Measurements from ENCODE around the gene CTSH. TPM values are rescaled to one million over a fixed set of nuclear protein-coding genes. Genes with fewer than 3 reads are reported as not detected.
"Not testable (repeated sequence)": the region's sequence is repeated elsewhere in the genome, so short reads cannot be mapped to it uniquely, and the experiment has no call there.

The CTSH gene
- total RNA-seq, 1 experiment from 2014 or later: 146 TPM

DNA sequence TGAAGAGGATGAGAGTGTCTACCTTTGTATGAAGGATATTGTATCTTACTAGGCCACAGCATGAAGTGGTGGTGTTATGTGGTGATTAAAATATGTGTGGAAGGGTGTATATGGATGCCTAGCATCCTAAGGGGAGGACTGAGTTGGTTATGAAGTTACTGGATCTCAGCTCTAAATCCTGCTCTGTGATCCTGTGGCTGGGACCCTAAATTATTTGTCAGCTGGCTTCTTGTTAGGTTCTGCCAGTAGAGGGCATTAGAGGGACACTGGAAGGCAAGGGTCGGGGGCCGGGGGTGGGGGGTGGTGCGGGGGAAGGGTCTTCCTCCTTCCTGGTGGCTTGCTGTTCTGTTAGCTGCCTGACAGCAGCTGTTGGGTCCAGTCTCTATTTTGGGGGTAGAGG, 37.3 kb downstream of the CTSH start:
- no peaks in the 10 kb centered on the region for H4K20me1 ChIP-seq (ENCODE audit: low read length)
- H3K36me3 ChIP-seq (ENCODE audit: low read depth, low read length): peaks cover 20% of the 10 kb centered on the region
- TF ChIP-seq EZH2 (IDR thresholded peaks at IDR 0.05; ENCODE audit: low read length, unreplicated experiment): no peak
- no peak for TF ChIP-seq EZH2phosphoT487 (IDR thresholded peaks at IDR 0.05; ENCODE audit: borderline replicate concordance, low read length)
- TF ChIP-seq, protein P1, sequence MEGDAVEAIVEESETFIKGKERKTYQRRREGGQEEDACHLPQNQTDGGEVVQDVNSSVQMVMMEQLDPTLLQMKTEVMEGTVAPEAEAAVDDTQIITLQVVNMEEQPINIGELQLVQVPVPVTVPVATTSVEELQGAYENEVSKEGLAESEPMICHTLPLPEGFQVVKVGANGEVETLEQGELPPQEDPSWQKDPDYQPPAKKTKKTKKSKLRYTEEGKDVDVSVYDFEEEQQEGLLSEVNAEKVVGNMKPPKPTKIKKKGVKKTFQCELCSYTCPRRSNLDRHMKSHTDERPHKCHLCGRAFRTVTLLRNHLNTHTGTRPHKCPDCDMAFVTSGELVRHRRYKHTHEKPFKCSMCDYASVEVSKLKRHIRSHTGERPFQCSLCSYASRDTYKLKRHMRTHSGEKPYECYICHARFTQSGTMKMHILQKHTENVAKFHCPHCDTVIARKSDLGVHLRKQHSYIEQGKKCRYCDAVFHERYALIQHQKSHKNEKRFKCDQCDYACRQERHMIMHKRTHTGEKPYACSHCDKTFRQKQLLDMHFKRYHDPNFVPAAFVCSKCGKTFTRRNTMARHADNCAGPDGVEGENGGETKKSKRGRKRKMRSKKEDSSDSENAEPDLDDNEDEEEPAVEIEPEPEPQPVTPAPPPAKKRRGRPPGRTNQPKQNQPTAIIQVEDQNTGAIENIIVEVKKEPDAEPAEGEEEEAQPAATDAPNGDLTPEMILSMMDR (conservative IDR thresholded peaks at IDR 0.05; ENCODE audit: low read depth, low read length): peak; percentile 42
- H3K9me2 ChIP-seq (replicated peaks; ENCODE audit: low read length): no peaks in the 10 kb centered on the region
- H3K9ac ChIP-seq (ENCODE audit: low read length): no peak overlapping the region
- no peak overlapping the region for H2AFZ ChIP-seq (ENCODE audit: low read length)
- H3K27me3 ChIP-seq (ENCODE audit: low read length): no peaks in the 10 kb centered on the region
- no peak overlapping the region for H3K4me3 ChIP-seq (ENCODE audit: low read length)
- CTCF ChIA-PET: interaction anchor here (0.6 kb wide), 2 partner anchors 71 to 82 kb away, joined by 7 to 11 read pairs; no protein-coding TSS in a partner anchor
- DNase-seq: peak; percentile 16
- H3F3A ChIP-seq (ENCODE audit: low read length, unreplicated experiment): no peaks in the 10 kb centered on the region
- H3K4me2 ChIP-seq (ENCODE audit: low read length): no peak overlapping the region
- no peaks in the 10 kb centered on the region for H3K79me2 ChIP-seq (ENCODE audit: low read length)
- no peak overlapping the region for H3K27ac ChIP-seq (ENCODE audit: low read length)
- no TSS peak for BruUV-seq (replicated peaks)
- ATAC-seq: no peak
- POLR2A ChIA-PET (ENCODE audit: unreplicated experiment): no interaction called here
- H3K4me1 ChIP-seq (ENCODE audit: insufficient read depth, low read length): peaks cover 25% of the 10 kb centered on the region
- intact Hi-C loops (cut with micrococcal nuclease): no loop called here
- no peaks in the 10 kb centered on the region for H3K9me3 ChIP-seq (ENCODE audit: low read length)

DNA sequence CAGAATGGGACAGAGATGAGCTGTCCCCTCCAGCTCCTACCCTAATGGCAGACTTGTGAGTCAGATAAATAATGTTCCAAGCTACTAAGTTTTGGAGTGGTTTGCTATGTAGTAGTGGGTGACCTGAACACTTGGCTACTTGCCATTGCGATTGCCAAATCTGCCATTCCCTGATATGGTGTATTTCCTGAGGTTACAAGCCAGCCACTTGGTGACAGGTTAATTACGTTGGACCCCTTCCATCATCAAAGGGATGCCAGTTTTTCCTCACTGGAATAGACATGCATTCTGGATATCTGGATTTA, 38.6 kb downstream of the CTSH start:
- ATAC-seq (peak; percentile 21; the same call in 1 of the 2 replicates), DNase-seq (peak; percentile 80)
- Histone ChIP-seq H3F3A (ENCODE audit: low read length, unreplicated experiment) (no peaks in the 10 kb centered on the region), H3K4me1 (ENCODE audit: insufficient read depth, low read length) (peaks cover 25% of the 10 kb centered on the region), H3K9me3 (ENCODE audit: low read length) (no peaks in the 10 kb centered on the region), H3K9ac (ENCODE audit: low read length) (no peak overlapping the region), H3K79me2 (ENCODE audit: low read length) (no peaks in the 10 kb centered on the region), H3K27ac (ENCODE audit: low read length) (peak overlapping the region; percentile 37), H2AFZ (ENCODE audit: low read length) (no peak overlapping the region), H3K4me3 (ENCODE audit: low read length) (no peak overlapping the region), H3K9me2 (replicated peaks; ENCODE audit: low read length) (no peaks in the 10 kb centered on the region), H3K36me3 (ENCODE audit: low read depth, low read length) (peaks cover 28% of the 10 kb centered on the region), H4K20me1 (ENCODE audit: low read length) (no peaks in the 10 kb centered on the region), H3K27me3 (ENCODE audit: low read length) (no peaks in the 10 kb centered on the region), H3K4me2 (ENCODE audit: low read length) (no peak overlapping the region)
- intact Hi-C loops (cut with micrococcal nuclease): no loop called here
- POLR2A ChIA-PET (ENCODE audit: unreplicated experiment): no interaction called here
- TF ChIP-seq, protein P1 (conservative IDR thresholded peaks at IDR 0.05; ENCODE audit: low read depth, low read length): no peak
- TF ChIP-seq EZH2phosphoT487 (IDR thresholded peaks at IDR 0.05; ENCODE audit: borderline replicate concordance, low read length): no peak
- TF ChIP-seq EZH2 (IDR thresholded peaks at IDR 0.05; ENCODE audit: low read length, unreplicated experiment): no peak
- no TSS peak for BruUV-seq (replicated peaks)
- CTCF ChIA-PET: interaction anchor here (0.7 kb wide), 1 partner anchor 25 kb away, joined by 3 read pairs; no protein-coding TSS in a partner anchor

DNA sequence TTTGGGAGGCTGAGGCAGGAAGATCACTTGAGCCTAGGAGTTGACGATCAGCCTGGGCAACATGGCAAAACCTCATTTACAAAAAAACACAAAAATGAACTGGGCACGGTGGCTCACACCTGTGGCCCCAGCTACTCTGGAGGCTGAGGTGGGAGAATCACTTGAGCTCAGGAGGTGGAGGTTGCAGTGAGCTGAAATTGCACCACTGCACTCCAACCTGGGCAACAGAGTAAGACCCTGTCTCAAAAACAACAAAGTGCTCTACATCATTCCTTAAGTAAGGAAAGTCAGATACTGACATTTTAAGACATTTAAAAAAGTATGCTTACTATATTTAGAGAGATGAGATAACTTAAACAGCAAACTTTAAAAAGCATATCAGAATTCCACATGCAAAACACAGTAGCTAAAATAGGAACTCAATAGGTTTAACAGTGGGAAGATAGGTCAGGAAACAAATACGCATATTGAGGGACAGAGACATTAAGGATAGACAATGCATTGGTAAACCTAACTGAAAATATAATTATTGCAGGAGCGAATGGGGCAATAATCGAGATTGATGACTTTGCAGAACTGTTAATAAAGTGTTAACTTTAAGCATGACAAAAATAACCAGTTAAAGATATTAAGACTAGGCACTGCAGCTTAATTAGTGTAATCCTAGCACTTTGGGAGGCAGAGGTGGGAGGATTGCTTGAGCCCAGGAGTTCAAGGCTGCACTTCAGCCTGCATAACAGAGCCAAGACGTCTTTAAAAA, 40.1 kb downstream of the CTSH start:
- no peaks in the 10 kb centered on the region for H3K9me3 ChIP-seq (ENCODE audit: low read length)
- no peak for TF ChIP-seq EZH2phosphoT487 (IDR thresholded peaks at IDR 0.05; ENCODE audit: borderline replicate concordance, low read length)
- TF ChIP-seq, protein P1 (conservative IDR thresholded peaks at IDR 0.05; ENCODE audit: low read depth, low read length): no peak
- TF ChIP-seq EZH2 (IDR thresholded peaks at IDR 0.05; ENCODE audit: low read length, unreplicated experiment): no peak
- no peaks in the 10 kb centered on the region for H3K27me3 ChIP-seq (ENCODE audit: low read length)
- DNase-seq (no peak), ATAC-seq (no peak)
- no peak overlapping the region for H3K4me2 ChIP-seq (ENCODE audit: low read length)
- no peak overlapping the region for H3K4me3 ChIP-seq (ENCODE audit: low read length)
- no peak overlapping the region for H2AFZ ChIP-seq (ENCODE audit: low read length)
- H4K20me1 ChIP-seq (ENCODE audit: low read length): no peaks in the 10 kb centered on the region
- peaks cover under 1% of the 10 kb centered on the region; the same call in 1 of the 2 replicates for H3K79me2 ChIP-seq (ENCODE audit: low read length)
- no TSS peak for BruUV-seq (replicated peaks)
- peaks cover 25% of the 10 kb centered on the region for H3K4me1 ChIP-seq (ENCODE audit: insufficient read depth, low read length)
- ChIA-PET CTCF (no interaction called here), POLR2A (ENCODE audit: unreplicated experiment) (no interaction called here)
- H3K9me2 ChIP-seq (replicated peaks; ENCODE audit: low read length): no peaks in the 10 kb centered on the region
- intact Hi-C loops (cut with micrococcal nuclease): no loop called here
- no peaks in the 10 kb centered on the region for H3F3A ChIP-seq (ENCODE audit: low read length, unreplicated experiment)
- no peak overlapping the region for H3K27ac ChIP-seq (ENCODE audit: low read length)
- H3K9ac ChIP-seq (ENCODE audit: low read length): no peak overlapping the region
- H3K36me3 ChIP-seq (ENCODE audit: low read depth, low read length): peaks cover 39% of the 10 kb centered on the region

DNA sequence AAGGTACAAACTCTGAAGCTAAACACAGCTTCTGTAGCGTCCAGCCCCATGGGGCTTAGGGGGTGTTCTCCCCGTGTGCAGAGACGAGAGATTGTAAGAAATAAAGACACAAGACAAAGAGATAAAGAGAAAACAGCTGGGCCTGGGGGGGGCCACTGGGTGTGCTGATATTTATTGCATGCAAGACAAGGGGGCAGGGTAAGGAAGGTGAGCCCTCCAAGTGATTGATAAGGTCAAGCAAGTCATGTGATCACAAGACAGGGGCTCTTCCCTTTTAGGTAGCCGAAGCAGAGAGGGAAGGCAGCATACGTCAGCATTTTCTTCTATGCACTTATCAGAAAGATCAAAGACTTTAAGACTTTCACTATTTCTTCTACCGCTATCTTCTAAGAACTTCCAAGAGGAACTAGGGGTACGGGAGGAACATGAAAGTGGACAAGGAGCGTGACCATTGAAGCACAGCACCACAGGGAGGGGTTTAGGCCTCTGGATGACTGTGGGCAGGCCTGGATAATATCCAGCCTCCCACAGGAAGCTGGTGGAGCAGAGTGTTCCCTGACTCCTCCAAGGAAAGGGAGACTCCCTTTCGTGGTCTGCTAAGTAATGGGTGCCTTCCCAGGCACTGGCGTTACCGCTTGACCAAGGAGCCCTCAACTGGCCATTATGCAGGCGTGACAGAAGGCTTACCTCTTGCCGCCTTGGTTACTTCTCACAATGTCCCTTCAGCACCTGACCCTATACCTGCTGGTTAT, 42.4 kb downstream of the CTSH start:
- ATAC-seq; H3K4me2 ChIP-seq (ENCODE audit: low read length); H3F3A ChIP-seq (ENCODE audit: low read length, unreplicated experiment); H3K9me2 ChIP-seq (replicated peaks; ENCODE audit: low read length); H3K4me3 ChIP-seq (ENCODE audit: low read length); BruUV-seq (replicated peaks); H2AFZ ChIP-seq (ENCODE audit: low read length); CTCF ChIA-PET; H3K9me3 ChIP-seq (ENCODE audit: low read length); intact Hi-C loops (cut with micrococcal nuclease); H3K27ac ChIP-seq (ENCODE audit: low read length); H3K27me3 ChIP-seq (ENCODE audit: low read length); H3K9ac ChIP-seq (ENCODE audit: low read length); DNase-seq; POLR2A ChIA-PET (ENCODE audit: unreplicated experiment); H4K20me1 ChIP-seq (ENCODE audit: low read length): not testable (repeated sequence)
- Histone ChIP-seq H3K36me3 (ENCODE audit: low read depth, low read length) (peaks cover 56% of the 10 kb centered on the region), H3K4me1 (ENCODE audit: insufficient read depth, low read length) (peaks cover 25% of the 10 kb centered on the region), H3K79me2 (ENCODE audit: low read length) (peaks cover 17% of the 10 kb centered on the region; the same call in 1 of the 2 replicates)
